B cell (primary cell): ENCODE data around the gene FRK. TPM values are rescaled to one million over a fixed set of nuclear protein-coding genes. Genes with fewer than 3 reads are reported as not detected.

ENCODE experiments used
- ATAC-seq: fragments of 200-7000 bp; cut with Tn5 transposase; one replicate; pipeline ENCODE4 v1.10.0; 2021; ENCODE audit warnings: low read depth, mild to moderate bottlenecking, moderate number of reproducible peaks, moderate library complexity
- CTCF ChIA-PET: fragments of 350-600 bp; sonication (Branson Sonifier 250); formaldehyde crosslinking; loops from one replicate; lab custom pipeline; 2021; ENCODE audit warnings: antibody characterized with exemption, inconsistent platforms; lab: Charles Lee
- POLR2A ChIA-PET: fragments of 350-600 bp; sonication (Branson Sonifier 250); formaldehyde crosslinking; loops from one replicate; lab custom pipeline; 2021; ENCODE audit warnings: antibody characterized with exemption; lab: Charles Lee
- DNase-seq: peaks from one replicate; pipeline ENCODE4 v3.0.0; 2013
- H2AFZ ChIP-seq: 2 replicates; pipeline ENCODE4 v1.6.1; 2012; ENCODE audit warnings: mild to moderate bottlenecking, low read depth, low read length; ENCODE audit not compliant: insufficient read depth, poor library complexity, severe bottlenecking
- H3K27ac ChIP-seq, 2 donors: 1 replicate in 1 of 2; 2 replicates in 1 of 2; pipeline ENCODE4 v1.5.1; 2012 to 2013; ENCODE audit warnings: low read length in 2 of 2, mild to moderate bottlenecking in 2 of 2, moderate library complexity in 1 of 2
- H3K27me3 ChIP-seq, 4 experiments: fragments of 200-600 bp in 1 of 4; sonication (generic) in 1 of 4; replicated peaks in 1 of 4; 1 replicate in 2 of 4; 2 replicates in 2 of 4; pipeline versions ENCODE4 v1.6.1 to v1.7.0; 2013 to 2016; ENCODE audit warnings: low read length in 3 of 4, mild to moderate bottlenecking in 2 of 4, mixed read lengths in 1 of 4, moderate library complexity in 1 of 4; ENCODE audit not compliant: insufficient read depth in 4 of 4, control insufficient read depth in 3 of 4; ENCODE audit errors: control extremely low read depth in 1 of 4
- H3K36me3 ChIP-seq, 2 experiments: replicated peaks in 1 of 2; 1 replicate in 1 of 2; 2 replicates in 1 of 2; pipeline versions ENCODE4 v1.6.1 to v1.7.1; 2013; ENCODE audit warnings: low read length in 1 of 2; ENCODE audit not compliant: insufficient read depth in 2 of 2, control insufficient read depth in 1 of 2; ENCODE audit errors: control extremely low read depth in 1 of 2, extremely low read depth in 1 of 2
- H3K4me1 ChIP-seq, 2 donors: fragments of 200-600 bp in 1 of 2; sonication (generic) in 1 of 2; 1 replicate in 1 of 2; 2 replicates in 1 of 2; pipeline versions ENCODE4 v1.5.1 to v1.6.1; 2013 to 2017; ENCODE audit warnings: low read length in 2 of 2; ENCODE audit not compliant: control insufficient read depth in 2 of 2, insufficient read depth in 2 of 2
- H3K4me2 ChIP-seq: replicated peaks from 2 replicates; pipeline ENCODE3; 2012; ENCODE audit warnings: mild to moderate bottlenecking, low read depth, low read length; ENCODE audit not compliant: poor library complexity, severe bottlenecking
- H3K4me3 ChIP-seq, 5 experiments: fragments of 200-600 bp in 1 of 5; sonication (generic) in 1 of 5; 1 replicate in 3 of 5; 2 replicates in 2 of 5; pipeline versions ENCODE4 v1.5.1 to v1.7.0; 2011 to 2016; ENCODE audit warnings: low read length in 4 of 5, mild to moderate bottlenecking in 4 of 5, low read depth in 2 of 5, control low read depth in 1 of 5, moderate library complexity in 1 of 5; ENCODE audit not compliant: insufficient read depth in 1 of 5; ENCODE audit errors: control extremely low read depth in 1 of 5, extremely low read depth in 1 of 5
- H3K79me2 ChIP-seq: fragments of 200-600 bp; sonication (generic); one replicate; pipeline ENCODE4 v1.6.0; 2016; ENCODE audit warnings: low read length; ENCODE audit not compliant: control insufficient read depth, insufficient read depth
- H3K9ac ChIP-seq: fragments of 200-600 bp; sonication (generic); 2 replicates; pipeline ENCODE4 v1.6.1; 2017; ENCODE audit warnings: mild to moderate bottlenecking, low read length, moderate library complexity
- H3K9me3 ChIP-seq, 3 donors: one replicate each; pipeline versions ENCODE4 v1.6.1 to v1.7.1; 2013; ENCODE audit warnings: low read length in 2 of 3; ENCODE audit not compliant: control insufficient read depth in 2 of 3, insufficient read depth in 1 of 3; ENCODE audit errors: control extremely low read depth in 1 of 3
- H4K20me1 ChIP-seq: 2 replicates; pipeline ENCODE4 v1.6.0; 2012; ENCODE audit warnings: mild to moderate bottlenecking, low read length; ENCODE audit not compliant: insufficient read depth, control insufficient read depth, poor library complexity, severe bottlenecking
- H3K27ac Mint-ChIP-seq: one replicate; pipeline ENCODE4 v1.8.0; 2021; ENCODE audit warnings: mixed read lengths
- H3K27me3 Mint-ChIP-seq: one replicate; pipeline ENCODE4 v1.8.0; 2021; ENCODE audit warnings: mixed read lengths
- H3K4me1 Mint-ChIP-seq: one replicate; pipeline ENCODE4 v1.8.0; 2021; ENCODE audit warnings: mixed read lengths
- H3K4me3 Mint-ChIP-seq: one replicate; pipeline ENCODE4 v1.8.0; 2021; ENCODE audit warnings: mixed read lengths
- H3K9me3 Mint-ChIP-seq: one replicate; pipeline ENCODE4 v1.8.0; 2022; ENCODE audit warnings: mixed read lengths; ENCODE audit not compliant: insufficient read depth
- CTCF ChIP-seq: fragments of 200-600 bp; IDR thresholded peaks from one replicate; pipeline ENCODE4 v1.8.0; 2022; ENCODE audit warnings: antibody characterized with exemption, mild to moderate bottlenecking
- EZH2 ChIP-seq: IDR thresholded peaks from 2 replicates; pipeline ENCODE4 v1.6.1; 2012; ENCODE audit warnings: borderline replicate concordance, low read depth, mild to moderate bottlenecking, moderate library complexity, low read length; ENCODE audit not compliant: insufficient read depth, poor library complexity, severe bottlenecking
- intact Hi-C: fragments of 100-400 bp; cut with micrococcal nuclease; formaldehyde crosslinking; loops from one replicate; pipeline ENCODE4 v1.10.0; 2022
- polyA plus RNA-seq: library from polyadenylated mRNA; depleted of rRNA; stranded (reverse); fragments of >200 nt; gene quantifications from 2 replicates; pipeline ENCODE4 v1.2.3, GENCODE V29; 2012
- total RNA-seq, 2 donors: library from RNA; stranded (reverse); fragments of 120-200 nt in 1 of 2; gene quantifications; 1 replicate in 1 of 2; 2 replicates in 1 of 2; pipeline versions ENCODE4 v1.2.3 to v1.2.4, GENCODE V29; 2013 to 2022

The FRK gene
- total and polyA plus RNA-seq, 2 donors (not counting 1 experiment from before 2014, with no cell fraction given) = 0.01 to 0.07 TPM

GRCh38 chr6:116015561-116015960 is 45.1 kb downstream of the FRK start:
- no peak overlapping the region for H3K27ac ChIP-seq
- intact Hi-C loops = loop anchor here (5.0 to 10.0 kb wide), 3 partner anchors 37 to 649 kb away; partner anchors contain the start of gene ZUP1
- H3K4me2 ChIP-seq = no peak overlapping the region
- Mint-ChIP-seq H3K4me3 (no peak overlapping the region), H3K27ac (no peak overlapping the region), H3K9me3 (no peaks in the 10 kb centered on the region), H3K4me1 (peaks cover 51% of the 10 kb centered on the region), H3K27me3 (peaks cover 3% of the 10 kb centered on the region)
- H3K9ac ChIP-seq = no peak overlapping the region
- TF ChIP-seq EZH2 (no peak), CTCF (no peak)
- CTCF ChIA-PET = interaction anchor here (8.7 kb wide), 1 partner anchor 82 kb away, joined by 165 read pairs; no protein-coding TSS in a partner anchor
- POLR2A ChIA-PET = no interaction called here
- H3K4me3 ChIP-seq = no peak overlapping the region
- H2AFZ ChIP-seq = no peak overlapping the region
- no peaks in the 10 kb centered on the region for H3K27me3 ChIP-seq
- no peaks in the 10 kb centered on the region for H4K20me1 ChIP-seq
- no peaks in the 10 kb centered on the region for H3K79me2 ChIP-seq
- peaks cover 35 to 46% of the 10 kb centered on the region in 2 donors for H3K4me1 ChIP-seq
- no peaks in the 10 kb centered on the region for H3K36me3 ChIP-seq
- no peak for DNase-seq
- H3K9me3 ChIP-seq = no peaks in the 10 kb centered on the region
- ATAC-seq = no peak

- H3K4me3 Mint-ChIP-seq = no peak overlapping the region
- H3K27me3 ChIP-seq = no peaks in the 10 kb centered on the region
- no peaks in the 10 kb centered on the region for H3K79me2 ChIP-seq
- no peaks in the 10 kb centered on the region for H4K20me1 ChIP-seq
- ChIA-PET CTCF (interaction anchor here (0.9 to 8.7 kb wide), 12 partner anchors 15 to 202 kb away, joined by 3 to 165 read pairs (median 7); partner anchors contain the start of genes FRK and NT5DC1), POLR2A (interaction anchor here (1.0 kb wide), 1 partner anchor 88 kb away, joined by 5 read pairs; the partner anchor contains the start of gene NT5DC1)
- DNase-seq (no peak), ATAC-seq (no peak)
- H2AFZ ChIP-seq = no peak overlapping the region
- intact Hi-C loops = loop anchor here (10.0 kb wide), 2 partner anchors 552 to 652 kb away; partner anchors contain the start of gene ZUP1
- H3K4me3 ChIP-seq = no peak overlapping the region
- no peaks in the 10 kb centered on the region for H3K9me3 Mint-ChIP-seq
- H3K27ac Mint-ChIP-seq = no peak overlapping the region
- H3K4me1 Mint-ChIP-seq = peaks cover 41% of the 10 kb centered on the region
- TF ChIP-seq CTCF = no peak
- no peak for TF ChIP-seq EZH2
- peaks cover 3% of the 10 kb centered on the region for H3K27me3 Mint-ChIP-seq
- no peak overlapping the region for H3K4me2 ChIP-seq
- H3K9ac ChIP-seq = no peak overlapping the region
- peaks cover 20 to 31% of the 10 kb centered on the region in 2 donors for H3K4me1 ChIP-seq
- no peaks in the 10 kb centered on the region for H3K36me3 ChIP-seq
- no peak overlapping the region for H3K27ac ChIP-seq
- no peaks in the 10 kb centered on the region for H3K9me3 ChIP-seq
These were observed 47.7 kb downstream of the FRK start for GRCh38 chr6:116012951-116013350.
